AG04450 (cell line): Measurements from ENCODE around the gene PTPRT. TPM values are rescaled to one million over a fixed set of nuclear protein-coding genes. Genes with fewer than 3 reads are reported as not detected.

ENCODE experiments used
- CTCF ChIA-PET: fragments of 300-600, 350-600 bp; formaldehyde crosslinking; extraction: SDS; loops from one replicate; lab custom pipeline; 2022; ENCODE audit warnings: antibody characterized with exemption, inconsistent platforms; lab: Charles Lee
- POLR2A ChIA-PET: fragments of 350-600 bp; formaldehyde crosslinking; extraction: SDS; loops from one replicate; lab custom pipeline; 2021; ENCODE audit warnings: antibody characterized with exemption, inconsistent platforms; lab: Yijun Ruan, JAX
- DNase-seq: peaks from one replicate; pipeline ENCODE4 v3.0.0-alpha.2; 2011; ENCODE audit warnings: low read depth, low spot score
- H3K27ac ChIP-seq: one replicate; pipeline ENCODE4 v1.5.1; 2012; ENCODE audit warnings: low read depth, low read length, control low read depth
- H3K27me3 ChIP-seq: one replicate; pipeline ENCODE4 v1.6.0; 2012; ENCODE audit warnings: low read length; ENCODE audit not compliant: control insufficient read depth, insufficient read depth
- H3K4me3 ChIP-seq: 2 replicates; pipeline ENCODE4 v1.5.1; 2011; ENCODE audit warnings: mild to moderate bottlenecking, low read depth, low read length, control low read depth
- H3K9me3 ChIP-seq: 2 replicates; pipeline ENCODE4 v1.5.1; 2012; ENCODE audit warnings: low read length; ENCODE audit not compliant: control insufficient read depth, insufficient read depth
- polyA plus RNA-seq: library from polyadenylated mRNA; depleted of rRNA; stranded (reverse); fragments of >200 nt; gene quantifications from 2 replicates; pipeline ENCODE4 v1.2.3, GENCODE V29; 2011
- TF ChIP-seq, protein P1 (sequence below): IDR thresholded peaks from 2 replicates; pipeline ENCODE4 v1.5.1; 2011; ENCODE audit warnings: low read depth, low read length, control low read depth, inconsistent platforms

PTPRT gene
- polyA plus RNA-seq, 1 experiment, result not detected

DNA sequence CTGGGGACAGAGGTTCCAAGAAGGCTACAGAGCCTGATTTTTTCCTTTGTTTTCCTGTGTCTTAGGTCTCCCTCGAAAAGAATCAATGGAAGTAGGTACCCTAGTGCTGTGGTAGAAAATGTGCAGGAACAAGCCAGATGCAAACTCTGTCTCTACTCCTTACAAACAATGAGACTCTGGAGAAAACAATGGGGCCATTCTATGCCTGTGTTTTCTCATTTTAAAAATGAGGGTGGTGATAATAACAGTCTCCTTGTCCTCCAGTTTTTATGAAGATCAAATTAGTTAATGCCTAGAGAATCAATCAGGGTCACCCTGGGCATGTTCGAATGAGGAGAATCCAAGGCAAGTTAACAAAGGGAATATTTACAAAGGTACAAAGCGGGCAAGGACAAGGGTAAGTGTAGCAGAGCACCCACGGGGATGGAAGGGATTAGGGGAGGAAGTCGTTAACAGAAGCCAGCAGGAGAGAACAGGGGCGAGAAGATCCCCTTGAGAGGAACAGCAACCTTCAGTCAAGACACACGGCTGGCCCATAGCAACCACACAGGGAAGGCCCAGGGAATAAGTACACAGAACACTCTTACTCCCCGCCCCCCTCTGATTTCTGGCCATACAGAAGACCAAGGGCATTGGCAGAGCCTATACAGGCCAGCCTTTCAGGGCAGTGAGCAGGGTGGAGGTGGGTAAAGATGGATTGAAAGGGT is 342.8 kb downstream of the PTPRT start:
- no peak overlapping the region for H3K4me3 ChIP-seq
- no peak overlapping the region for H3K27ac ChIP-seq
- TF ChIP-seq, protein P1, sequence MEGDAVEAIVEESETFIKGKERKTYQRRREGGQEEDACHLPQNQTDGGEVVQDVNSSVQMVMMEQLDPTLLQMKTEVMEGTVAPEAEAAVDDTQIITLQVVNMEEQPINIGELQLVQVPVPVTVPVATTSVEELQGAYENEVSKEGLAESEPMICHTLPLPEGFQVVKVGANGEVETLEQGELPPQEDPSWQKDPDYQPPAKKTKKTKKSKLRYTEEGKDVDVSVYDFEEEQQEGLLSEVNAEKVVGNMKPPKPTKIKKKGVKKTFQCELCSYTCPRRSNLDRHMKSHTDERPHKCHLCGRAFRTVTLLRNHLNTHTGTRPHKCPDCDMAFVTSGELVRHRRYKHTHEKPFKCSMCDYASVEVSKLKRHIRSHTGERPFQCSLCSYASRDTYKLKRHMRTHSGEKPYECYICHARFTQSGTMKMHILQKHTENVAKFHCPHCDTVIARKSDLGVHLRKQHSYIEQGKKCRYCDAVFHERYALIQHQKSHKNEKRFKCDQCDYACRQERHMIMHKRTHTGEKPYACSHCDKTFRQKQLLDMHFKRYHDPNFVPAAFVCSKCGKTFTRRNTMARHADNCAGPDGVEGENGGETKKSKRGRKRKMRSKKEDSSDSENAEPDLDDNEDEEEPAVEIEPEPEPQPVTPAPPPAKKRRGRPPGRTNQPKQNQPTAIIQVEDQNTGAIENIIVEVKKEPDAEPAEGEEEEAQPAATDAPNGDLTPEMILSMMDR, result no peak
- H3K27me3 ChIP-seq, result no peaks in the 10 kb centered on the region
- POLR2A ChIA-PET, result no interaction called here
- CTCF ChIA-PET, result no interaction called here
- DNase-seq, result no peak
- H3K9me3 ChIP-seq, result peaks cover 34% of the 10 kb centered on the region

DNA sequence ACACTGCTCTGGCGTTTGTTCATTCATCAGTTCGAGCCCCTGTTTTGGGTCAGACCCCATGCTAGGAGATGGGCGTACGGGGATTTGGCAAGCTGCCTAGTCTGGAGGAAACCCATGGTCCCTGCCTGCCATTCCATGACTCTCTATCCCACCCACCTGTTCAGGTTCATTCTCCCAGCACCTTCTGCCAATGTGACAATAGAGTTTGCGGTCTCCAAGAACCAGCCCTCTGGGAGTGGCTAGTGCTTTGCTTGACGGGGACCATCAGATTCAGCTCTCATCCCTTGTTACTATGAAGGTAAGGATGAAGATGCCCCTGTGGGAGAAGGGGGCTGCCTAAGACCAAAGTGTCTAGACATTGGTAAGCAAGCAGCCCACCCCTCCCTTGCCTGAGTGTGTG is 345.0 kb downstream of the PTPRT start:
- no peak for DNase-seq
- Histone ChIP-seq H3K4me3 (no peak overlapping the region), H3K27ac (no peak overlapping the region), H3K27me3 (no peaks in the 10 kb centered on the region), H3K9me3 (peaks cover 40% of the 10 kb centered on the region)
- TF ChIP-seq, protein P1, result no peak
- POLR2A ChIA-PET, result no interaction called here
- CTCF ChIA-PET, result no interaction called here

DNA sequence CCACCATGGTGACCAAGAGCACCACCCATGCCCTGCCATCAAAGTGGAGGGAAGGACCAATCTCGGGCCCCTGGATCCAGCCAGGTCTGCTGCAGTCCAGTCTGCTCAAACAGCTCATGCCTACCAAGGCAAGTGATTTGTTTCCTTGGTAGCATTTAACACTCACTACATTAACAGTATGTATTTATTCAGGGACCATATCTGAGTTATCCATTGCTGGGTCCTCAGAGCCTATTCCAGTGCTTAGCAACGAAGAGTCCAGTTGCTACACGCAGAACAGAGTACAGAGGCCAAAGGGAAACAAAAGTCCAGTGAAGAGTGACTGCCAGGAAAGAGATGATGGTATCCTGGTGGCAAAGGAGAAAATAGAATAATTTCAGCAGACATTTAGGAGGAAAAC is 352.2 kb downstream of the PTPRT start:
- H3K27ac ChIP-seq, result no peak overlapping the region
- CTCF ChIA-PET, result no interaction called here
- DNase-seq, result no peak
- H3K4me3 ChIP-seq, result no peak overlapping the region
- POLR2A ChIA-PET, result no interaction called here
- H3K9me3 ChIP-seq, result peaks cover 37% of the 10 kb centered on the region
- no peaks in the 10 kb centered on the region for H3K27me3 ChIP-seq
- TF ChIP-seq, protein P1, result no peak

DNA sequence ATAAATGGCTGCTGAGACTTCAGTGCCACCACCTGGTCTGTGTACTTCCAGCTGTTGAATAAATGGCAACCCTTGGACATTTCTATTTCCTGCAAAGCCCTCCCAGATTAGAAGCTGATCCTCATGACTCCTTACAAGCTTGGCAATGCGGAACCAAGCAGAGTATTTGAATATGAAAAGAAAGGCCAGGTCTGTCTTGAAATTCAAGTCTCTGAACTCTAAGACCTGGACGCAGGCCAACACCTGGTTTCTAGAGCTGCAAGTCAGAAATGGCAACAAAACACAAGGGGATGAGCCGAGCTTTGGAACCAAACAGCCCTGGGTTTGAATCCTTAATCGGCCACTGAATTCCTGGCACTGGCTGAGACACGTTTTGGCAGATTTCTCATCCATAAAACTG is 353.4 kb downstream of the PTPRT start:
- ChIA-PET CTCF (no interaction called here), POLR2A (no interaction called here)
- Histone ChIP-seq H3K4me3 (no peak overlapping the region), H3K27me3 (no peaks in the 10 kb centered on the region), H3K27ac (no peak overlapping the region), H3K9me3 (peaks cover 37% of the 10 kb centered on the region)
- no peak for DNase-seq
- TF ChIP-seq, protein P1, result no peak

DNA sequence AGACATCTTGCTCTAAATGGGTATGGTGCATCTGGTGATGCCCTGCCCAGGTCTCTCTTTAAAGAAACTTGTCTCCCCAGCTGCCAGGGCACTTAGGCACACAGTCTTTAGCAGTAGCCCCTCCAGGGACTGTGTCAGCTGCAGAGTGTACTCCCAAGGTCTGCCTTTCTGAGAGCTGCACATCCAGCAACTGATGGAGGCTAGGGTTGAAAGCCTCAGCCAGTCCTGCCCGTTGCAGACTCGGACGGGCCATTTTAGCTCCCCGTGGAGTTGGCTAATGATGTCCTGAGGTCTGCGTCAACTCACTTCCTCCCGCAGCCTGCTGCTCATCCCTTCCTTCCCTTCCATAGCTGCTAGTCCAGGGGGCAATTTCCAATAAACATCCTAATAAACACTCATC is 381.8 kb downstream of the PTPRT start:
- H3K27ac ChIP-seq, result no peak overlapping the region

More for the DNA sequence above, 381.8 kb downstream of the PTPRT start:
- ChIA-PET CTCF (no interaction called here), POLR2A (no interaction called here)
- TF ChIP-seq, protein P1, result no peak
- H3K4me3 ChIP-seq, result no peak overlapping the region
- no peak for DNase-seq
- no peaks in the 10 kb centered on the region for H3K27me3 ChIP-seq
- peaks cover 49% of the 10 kb centered on the region for H3K9me3 ChIP-seq
